Activated T-helper 1 cell treated with anti-CD3 and anti-CD28 coated beads, Interleukin-12 subunit alpha, Interleukin-12 subunit beta, Interleukin-2, Interleukin-4 antibody, amounts not matched to agents 30 ng/mL and 10 ng/mL and 1 ng/mL, durations not matched to agents 14 hours and 24 hours and 36 hours (primary cell): Measurements from ENCODE around the gene INVS. TPM values are rescaled to one million over a fixed set of nuclear protein-coding genes. Genes with fewer than 3 reads are reported as not detected.

Experiments
- DNase-seq: peaks from one replicate; pipeline ENCODE4 v3.0.0; 2021; ENCODE audit warnings: low spot score
- H3K27ac Mint-ChIP-seq: one replicate; pipeline ENCODE4 v1.8.0; 2021; ENCODE audit warnings: mild to moderate bottlenecking, mixed read lengths
- H3K27me3 Mint-ChIP-seq: one replicate; pipeline ENCODE4 v1.8.0; 2022; ENCODE audit warnings: mild to moderate bottlenecking, moderate library complexity, mixed read lengths; ENCODE audit not compliant: insufficient read depth
- H3K36me3 Mint-ChIP-seq: one replicate; pipeline ENCODE4 v1.8.0; 2021; ENCODE audit warnings: low read depth, mixed read lengths
- H3K4me1 Mint-ChIP-seq: one replicate; pipeline ENCODE4 v1.8.0; 2021; ENCODE audit warnings: low read depth, mixed read lengths
- H3K4me3 Mint-ChIP-seq: one replicate; pipeline ENCODE4 v1.8.0; 2021; ENCODE audit warnings: mild to moderate bottlenecking, moderate library complexity, mixed read lengths
- H3K9me3 Mint-ChIP-seq: one replicate; pipeline ENCODE4 v1.8.0; 2021; ENCODE audit warnings: mixed read lengths
- intact Hi-C: fragments of 100-400 bp; cut with micrococcal nuclease; formaldehyde crosslinking; loops from one replicate; pipeline ENCODE4 v1.15.1; 2024
- total RNA-seq: library from RNA; stranded (reverse); gene quantifications from 2 replicates; pipeline ENCODE4 v1.2.3, GENCODE V29; 2022

Gene INVS
- total RNA-seq, 1 donor from 2014 or later = 16.3 TPM

- Mint-ChIP-seq H3K27ac (no peak overlapping the region), H3K27me3 (no peaks in the 10 kb centered on the region), H3K36me3 (peaks cover 6% of the 10 kb centered on the region), H3K9me3 (peaks cover 18% of the 10 kb centered on the region), H3K4me1 (no peaks in the 10 kb centered on the region), H3K4me3 (no peak overlapping the region)
- intact Hi-C loops = no loop called here
- no peak for DNase-seq
These were observed 97.8 kb downstream of the INVS start for GRCh38 chr9:100196828-100197227.

GRCh38 chr9:100197553-100197952 lies 98.5 kb downstream of the INVS start:
- H3K9me3 Mint-ChIP-seq = peaks cover 11% of the 10 kb centered on the region
- H3K36me3 Mint-ChIP-seq = peaks cover 4% of the 10 kb centered on the region
- no peak for DNase-seq
- intact Hi-C loops = no loop called here
- no peak overlapping the region for H3K4me3 Mint-ChIP-seq
- no peaks in the 10 kb centered on the region for H3K27me3 Mint-ChIP-seq
- H3K27ac Mint-ChIP-seq = no peak overlapping the region
- no peaks in the 10 kb centered on the region for H3K4me1 Mint-ChIP-seq

- H3K36me3 Mint-ChIP-seq = peaks cover 4% of the 10 kb centered on the region
- intact Hi-C loops = no loop called here
- peaks cover 11% of the 10 kb centered on the region for H3K9me3 Mint-ChIP-seq
- no peak overlapping the region for H3K27ac Mint-ChIP-seq
- no peak for DNase-seq
- H3K27me3 Mint-ChIP-seq = no peaks in the 10 kb centered on the region
- H3K4me3 Mint-ChIP-seq = no peak overlapping the region
- H3K4me1 Mint-ChIP-seq = peaks cover 1% of the 10 kb centered on the region
These were observed 103.8 kb downstream of the INVS start for GRCh38 chr9:100202806-100203205.

- DNase-seq = no peak
- intact Hi-C loops = no loop called here
These were observed 105.8 kb downstream of the INVS start for GRCh38 chr9:100204796-100205195.

GRCh38 chr9:100206899-100207298 lies 107.9 kb downstream of the INVS start:
- Mint-ChIP-seq H3K9me3 (no peaks in the 10 kb centered on the region), H3K27ac (no peak overlapping the region), H3K27me3 (no peaks in the 10 kb centered on the region), H3K36me3 (peaks cover 8% of the 10 kb centered on the region), H3K4me3 (no peak overlapping the region), H3K4me1 (peaks cover 16% of the 10 kb centered on the region)
- intact Hi-C loops = no loop called here
- no peak for DNase-seq

More at GRCh38 chr9:100204796-100205195, 105.8 kb downstream of the INVS start:
- Mint-ChIP-seq H3K4me1 (peaks cover 6% of the 10 kb centered on the region), H3K9me3 (peaks cover 9% of the 10 kb centered on the region), H3K27me3 (no peaks in the 10 kb centered on the region), H3K36me3 (peaks cover 4% of the 10 kb centered on the region), H3K27ac (no peak overlapping the region), H3K4me3 (no peak overlapping the region)

GRCh38 chr9:100208673-100209072 lies 109.6 kb downstream of the INVS start:
- H3K36me3 Mint-ChIP-seq = peaks cover 8% of the 10 kb centered on the region
- no peak overlapping the region for H3K4me3 Mint-ChIP-seq
- no peak overlapping the region for H3K27ac Mint-ChIP-seq
- H3K27me3 Mint-ChIP-seq = no peaks in the 10 kb centered on the region
- DNase-seq = no peak
- no peaks in the 10 kb centered on the region for H3K9me3 Mint-ChIP-seq
- peaks cover 16% of the 10 kb centered on the region for H3K4me1 Mint-ChIP-seq
- intact Hi-C loops = no loop called here

GRCh38 chr9:100211476-100211875 lies 112.4 kb downstream of the INVS start:
- Mint-ChIP-seq H3K27ac (no peak overlapping the region), H3K4me1 (peaks cover 16% of the 10 kb centered on the region), H3K4me3 (no peak overlapping the region), H3K36me3 (peaks cover 8% of the 10 kb centered on the region), H3K27me3 (no peaks in the 10 kb centered on the region), H3K9me3 (no peaks in the 10 kb centered on the region)
- DNase-seq = no peak
- intact Hi-C loops = loop anchor here (10.0 kb wide), 2 partner anchors 257 to 357 kb away; no protein-coding TSS in a partner anchor

GRCh38 chr9:100213730-100214477 lies 114.9 kb downstream of the INVS start:
- Mint-ChIP-seq H3K36me3 (peaks cover 5% of the 10 kb centered on the region), H3K4me3 (no peak overlapping the region), H3K27ac (no peak overlapping the region), H3K27me3 (no peaks in the 10 kb centered on the region), H3K9me3 (no peaks in the 10 kb centered on the region), H3K4me1 (peaks cover 16% of the 10 kb centered on the region)
- DNase-seq = no peak
- intact Hi-C loops = loop anchor here (10.0 kb wide), 2 partner anchors 259 to 359 kb away; no protein-coding TSS in a partner anchor

GRCh38 chr9:100216178-100216787 lies 117.2 kb downstream of the INVS start:
- Mint-ChIP-seq H3K9me3 (no peaks in the 10 kb centered on the region), H3K4me3 (no peak overlapping the region), H3K4me1 (peaks cover 12% of the 10 kb centered on the region), H3K27me3 (no peaks in the 10 kb centered on the region), H3K36me3 (no peaks in the 10 kb centered on the region), H3K27ac (no peak overlapping the region)
- intact Hi-C loops = loop anchor here (1.0 to 10.0 kb wide), 11 partner anchors 106 to 1053 kb away; partner anchors contain the start of genes ERP44, INVS and NR4A3
- peak; percentile 46 for DNase-seq

GRCh38 chr9:100217536-100217935 lies 118.5 kb downstream of the INVS start:
- no peaks in the 10 kb centered on the region for H3K9me3 Mint-ChIP-seq
- no peak overlapping the region for H3K27ac Mint-ChIP-seq
- H3K4me1 Mint-ChIP-seq = peaks cover 12% of the 10 kb centered on the region
- H3K4me3 Mint-ChIP-seq = no peak overlapping the region
- no peak for DNase-seq
- no peaks in the 10 kb centered on the region for H3K27me3 Mint-ChIP-seq
- intact Hi-C loops = loop anchor here (2.0 to 10.0 kb wide), 9 partner anchors 105 to 1055 kb away; partner anchors contain the start of genes ERP44, INVS and NR4A3
- no peaks in the 10 kb centered on the region for H3K36me3 Mint-ChIP-seq

- H3K36me3 Mint-ChIP-seq = no peaks in the 10 kb centered on the region
- H3K9me3 Mint-ChIP-seq = no peaks in the 10 kb centered on the region
- H3K27me3 Mint-ChIP-seq = no peaks in the 10 kb centered on the region
- no peak for DNase-seq
- H3K4me3 Mint-ChIP-seq = no peak overlapping the region
- intact Hi-C loops = loop anchor here (1.0 to 10.0 kb wide), 7 partner anchors 103 to 1037 kb away; partner anchors contain the start of gene NR4A3
- H3K27ac Mint-ChIP-seq = no peak overlapping the region
- peaks cover 12% of the 10 kb centered on the region for H3K4me1 Mint-ChIP-seq
These were observed 120.3 kb downstream of the INVS start for GRCh38 chr9:100219347-100219746.

GRCh38 chr9:100220936-100221335 lies 121.9 kb downstream of the INVS start:
- no peaks in the 10 kb centered on the region for H3K9me3 Mint-ChIP-seq
- intact Hi-C loops = no loop called here
- H3K4me1 Mint-ChIP-seq = peaks cover 12% of the 10 kb centered on the region
- no peaks in the 10 kb centered on the region for H3K27me3 Mint-ChIP-seq
- H3K36me3 Mint-ChIP-seq = peaks cover under 1% of the 10 kb centered on the region
- DNase-seq = no peak
- no peak overlapping the region for H3K4me3 Mint-ChIP-seq
- H3K27ac Mint-ChIP-seq = no peak overlapping the region

GRCh38 chr9:100221538-100221937 lies 122.5 kb downstream of the INVS start:
- no peaks in the 10 kb centered on the region for H3K27me3 Mint-ChIP-seq
- peaks cover 4% of the 10 kb centered on the region for H3K36me3 Mint-ChIP-seq
- H3K9me3 Mint-ChIP-seq = no peaks in the 10 kb centered on the region
- no peak overlapping the region for H3K27ac Mint-ChIP-seq
- H3K4me1 Mint-ChIP-seq = peaks cover 12% of the 10 kb centered on the region
- H3K4me3 Mint-ChIP-seq = no peak overlapping the region
- intact Hi-C loops = no loop called here
- DNase-seq = no peak
